Superior temporal gyrus (tissue), 1 donor: Measurements from ENCODE around the gene WDR17.

Experiments
- DNase-seq: peaks from one replicate; pipeline ENCODE4 v3.0.0-alpha.2; 2016; ENCODE audit errors: extremely low spot score

Gene WDR17

DNA sequence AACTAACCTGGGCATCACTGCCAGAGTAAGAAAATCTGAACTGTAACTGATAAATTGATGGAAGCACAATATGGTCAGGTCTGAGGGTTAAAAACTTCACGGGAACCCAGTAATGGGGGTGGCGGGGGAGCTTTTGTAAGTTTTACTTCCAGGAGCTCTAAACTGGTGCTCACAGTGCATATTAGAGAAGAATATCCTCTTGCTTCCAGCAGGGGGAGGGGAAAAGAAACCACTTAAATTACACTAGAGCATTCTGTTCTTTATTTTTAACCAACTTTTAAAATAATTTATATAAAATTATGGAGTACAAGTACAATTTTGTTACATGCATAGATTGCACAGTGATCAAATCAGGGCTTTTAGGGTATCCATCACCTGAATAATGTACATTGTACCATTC lies 33.7 kb downstream of the WDR17 start:
- no peak for DNase-seq

- DNase-seq = no peak
These were observed 36.9 kb downstream of the WDR17 start for GRCh38 chr4:176102414-176103063.

DNA sequence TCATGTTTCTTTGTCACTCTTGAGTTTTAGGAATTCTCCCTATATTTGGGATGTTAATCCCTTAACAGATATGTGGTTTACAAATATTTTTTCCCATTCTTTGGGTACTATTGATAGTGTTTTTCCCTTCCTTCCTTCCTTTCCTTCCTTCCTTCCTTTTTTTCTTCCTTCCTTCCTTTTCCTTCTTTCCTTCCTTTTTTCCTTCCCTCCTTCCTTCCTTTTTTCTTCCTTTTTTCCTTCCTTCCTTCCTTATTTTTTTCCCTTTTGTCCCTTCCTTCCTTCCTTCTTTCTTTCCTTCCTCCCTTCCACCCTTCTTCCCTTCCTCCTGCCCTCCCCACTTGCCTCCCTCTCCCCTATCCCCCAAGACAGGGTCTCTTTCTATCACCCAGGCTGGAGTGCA lies 42.1 kb downstream of the WDR17 start:
- DNase-seq = no peak

DNA sequence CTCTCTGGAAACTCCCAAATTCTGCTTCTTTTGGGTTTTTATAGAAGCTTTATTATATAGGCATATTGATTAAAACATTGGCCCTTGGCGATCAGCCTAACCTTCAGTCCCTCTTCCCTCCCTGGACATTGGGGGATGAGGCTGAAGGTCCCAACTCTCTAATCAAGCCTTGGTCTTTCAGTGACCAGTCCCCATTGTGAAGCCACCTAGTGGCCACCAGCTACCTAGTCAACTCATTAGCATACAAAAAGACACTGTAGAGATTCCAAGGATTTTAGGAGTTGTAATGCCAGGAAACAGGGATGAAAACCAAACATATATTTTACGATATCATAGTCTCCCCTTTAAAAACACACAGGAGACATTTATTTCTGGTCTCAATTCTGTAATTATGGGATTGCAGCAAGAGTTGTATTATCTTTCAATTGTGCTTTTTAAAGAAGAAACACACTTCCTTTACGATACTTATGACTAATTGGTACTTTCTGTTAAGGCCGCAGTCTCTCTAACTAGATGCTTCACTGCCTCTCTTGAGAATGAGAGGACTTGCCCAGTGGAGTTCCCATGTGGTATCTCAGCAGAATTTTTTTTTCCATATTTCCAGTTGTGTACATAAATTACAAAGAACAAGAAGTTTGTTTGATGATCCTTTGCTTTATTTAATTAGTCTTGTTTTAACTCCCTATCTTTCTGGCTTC lies 58.2 kb downstream of the WDR17 start:
- DNase-seq = peak; percentile 61

GRCh38 chr4:176125063-176125462 lies 59.4 kb downstream of the WDR17 start:
- DNase-seq = no peak

DNA sequence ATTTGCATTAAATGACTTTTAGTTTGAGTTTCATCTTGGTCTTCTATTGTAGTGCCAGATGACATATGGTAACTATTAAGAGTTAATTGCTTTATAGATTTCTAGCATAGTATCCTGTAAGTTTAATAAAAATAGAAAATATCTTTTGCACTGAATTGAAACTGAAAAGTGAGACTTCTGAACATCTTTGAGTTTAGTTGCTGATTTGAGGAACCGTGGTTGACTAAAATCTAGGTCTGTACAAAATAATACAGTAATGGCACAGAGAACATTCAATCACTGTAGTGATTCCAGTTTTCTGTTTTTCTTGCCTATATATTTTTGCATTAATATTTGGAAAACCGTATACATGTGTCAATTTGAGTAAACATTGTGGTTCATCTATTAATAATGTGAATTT lies 69.0 kb downstream of the WDR17 start:
- no peak for DNase-seq

DNA sequence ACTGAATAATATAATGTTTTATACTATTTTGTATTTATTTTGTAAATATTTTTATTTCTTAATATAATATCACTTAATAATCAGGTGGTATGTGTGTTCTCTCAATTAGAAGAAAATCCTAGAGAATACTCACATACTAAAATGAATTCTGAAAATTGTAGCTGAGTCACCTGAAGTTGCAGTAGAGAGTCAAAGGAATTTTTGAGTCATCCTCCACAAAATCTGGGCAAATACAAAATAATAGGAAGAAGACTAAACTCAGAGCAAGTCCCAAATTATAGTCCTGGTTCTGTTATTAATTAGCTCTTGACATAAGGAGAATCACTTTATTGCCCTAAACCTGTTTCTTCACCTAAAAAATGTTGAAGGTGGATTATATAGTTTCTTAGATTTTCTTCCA lies 72.0 kb downstream of the WDR17 start:
- DNase-seq = no peak

DNA sequence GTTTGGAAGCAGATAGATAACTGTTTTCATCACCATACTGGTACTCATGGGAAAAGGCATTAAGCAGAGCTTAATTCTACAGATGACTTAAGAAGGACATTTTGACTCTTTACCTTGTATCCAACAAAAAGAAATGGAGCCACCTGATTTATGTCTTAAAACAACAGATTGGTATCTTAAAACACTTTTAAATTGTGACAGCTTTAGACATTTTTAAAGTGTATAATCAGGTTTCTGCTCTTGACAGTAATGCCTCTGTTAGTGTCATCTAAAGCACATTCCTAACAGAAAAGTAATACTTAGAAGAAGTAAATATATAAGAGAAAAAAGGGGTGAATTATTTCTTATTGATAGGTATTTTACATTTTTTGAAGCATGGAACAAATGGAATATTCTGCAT lies 73.9 kb downstream of the WDR17 start:
- no peak for DNase-seq

DNA sequence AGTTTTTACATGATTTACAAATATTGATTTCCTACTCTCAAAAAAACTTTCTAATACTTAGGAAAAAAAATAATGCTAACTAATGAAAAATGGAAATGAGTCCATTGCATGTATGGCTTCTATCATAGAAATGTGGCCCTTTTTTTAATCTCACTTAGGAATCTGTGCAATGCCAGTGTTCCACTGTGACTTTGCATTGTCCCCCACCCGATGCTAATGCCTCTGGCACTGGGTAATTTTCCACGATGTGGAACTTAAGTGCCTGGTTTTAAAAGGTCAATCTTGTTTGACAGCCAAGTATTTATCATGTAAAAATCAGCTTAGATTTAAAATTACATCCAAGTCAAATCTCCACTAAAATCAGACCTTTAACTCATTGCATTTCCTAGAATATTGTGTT lies 76.6 kb downstream of the WDR17 start:
- DNase-seq = no peak

- no peak for DNase-seq
These were observed 84.2 kb downstream of the WDR17 start for GRCh38 chr4:176149680-176150355.

GRCh38 chr4:176150356-176150682 lies 84.7 kb downstream of the WDR17 start:
- DNase-seq = peak; percentile 44

DNA sequence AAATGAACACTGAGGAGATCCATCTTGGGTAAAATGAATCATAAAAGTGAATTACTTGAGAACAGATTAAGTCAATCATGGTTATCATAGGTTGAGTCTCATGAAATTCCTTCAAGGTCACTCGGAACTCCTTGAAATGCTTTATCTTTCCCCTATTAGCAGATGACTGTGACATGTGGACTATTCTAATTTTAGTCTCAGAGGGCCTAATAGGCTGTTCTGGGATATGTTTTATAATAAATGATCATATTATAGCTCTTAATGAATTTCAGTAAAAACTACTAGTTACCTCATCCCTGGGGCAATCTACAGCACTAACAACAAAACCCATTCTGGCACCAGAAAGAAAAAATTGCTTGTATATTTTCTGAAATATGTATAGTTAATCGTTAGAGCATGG lies 85.1 kb downstream of the WDR17 start:
- no peak for DNase-seq

- no peak for DNase-seq
These were observed 87.5 kb downstream of the WDR17 start for GRCh38 chr4:176153124-176153523.

- no peak for DNase-seq
These were observed 91.0 kb downstream of the WDR17 start for GRCh38 chr4:176156656-176157055.

- DNase-seq = no peak
These were observed 97.4 kb downstream of the WDR17 start for GRCh38 chr4:176163041-176163440.

- DNase-seq = no peak
These were observed 119.4 kb downstream of the WDR17 start for GRCh38 chr4:176185051-176185450.

- no peak for DNase-seq
These were observed 120.4 kb downstream of the WDR17 start for GRCh38 chr4:176186067-176186466.

DNA sequence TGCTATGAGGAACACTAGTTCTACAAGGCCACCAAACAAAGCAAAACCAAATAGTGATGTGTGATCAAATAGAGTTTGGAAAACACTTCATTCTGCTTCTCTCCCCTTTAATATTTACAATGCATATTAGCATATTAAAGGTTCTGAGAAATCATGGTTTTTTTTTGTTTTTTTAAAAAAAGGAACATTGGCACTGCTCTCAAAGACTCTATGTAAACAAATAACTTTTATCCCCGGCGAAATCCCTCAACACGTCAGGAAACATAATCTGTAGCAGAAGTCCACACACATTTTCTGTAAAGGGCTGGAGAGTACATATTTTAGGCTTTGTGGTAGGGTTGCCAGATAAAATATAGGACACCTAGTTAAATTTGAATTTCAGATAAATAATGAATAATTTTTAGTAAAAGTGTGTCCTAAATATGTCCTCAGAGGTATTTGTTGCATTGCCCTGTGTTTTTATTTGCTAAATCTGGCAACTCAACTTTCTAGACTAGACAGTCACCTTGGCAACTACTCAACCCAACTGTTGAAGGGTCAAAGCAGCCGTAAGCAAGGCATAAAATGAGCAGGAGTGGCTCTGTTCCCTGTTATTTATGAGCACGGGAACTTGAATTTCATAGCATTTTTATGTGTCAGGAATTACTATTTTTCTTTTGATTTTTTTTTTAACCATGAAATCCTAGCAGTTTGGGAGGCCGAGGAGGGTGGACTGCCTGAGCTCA lies 121.2 kb downstream of the WDR17 start:
- no peak for DNase-seq

- no peak for DNase-seq
These were observed 122.0 kb downstream of the WDR17 start for GRCh38 chr4:176187624-176188023.

DNA sequence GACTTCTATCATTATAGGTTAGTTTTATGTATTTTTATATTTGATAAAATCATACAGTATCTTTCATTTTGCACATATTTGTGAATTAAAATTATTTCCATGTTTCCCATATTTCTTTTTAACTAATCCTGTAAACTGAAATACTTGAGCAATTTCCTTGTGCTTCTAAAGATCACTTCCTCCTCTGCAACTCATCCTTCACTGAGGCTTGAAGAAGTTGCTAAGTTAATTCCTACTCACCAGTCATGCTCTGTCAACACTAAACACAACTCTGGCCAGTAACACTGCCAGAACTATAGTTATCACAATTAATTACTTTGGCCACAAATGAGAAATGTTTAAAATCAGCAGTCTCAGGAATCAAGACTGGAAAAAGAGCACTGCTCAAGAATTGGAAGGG lies 123.0 kb downstream of the WDR17 start:
- no peak for DNase-seq

GRCh38 chr4:176189891-176190795 lies 124.5 kb downstream of the WDR17 start:
- DNase-seq = no peak

- DNase-seq = no peak
These were observed 126.3 kb downstream of the WDR17 start for GRCh38 chr4:176191974-176192373.
